ENCODE results near the gene SAXO1.
"Not testable (repeated sequence)": the region's sequence is repeated elsewhere in the genome, so short reads cannot be mapped to it uniquely, and the experiment has no call there.

SAXO1 gene

GRCh38 chr9:18969128-18969527 lies 63.9 kb downstream of the SAXO1 start:
- H3K4me1 Mint-ChIP-seq (ENCODE audit: low read depth) = no peaks in the 10 kb centered on the region
- H3K9me3 Mint-ChIP-seq = peaks cover 4% of the 10 kb centered on the region
- peaks cover 37% of the 10 kb centered on the region for H3K27me3 Mint-ChIP-seq
- no peaks in the 10 kb centered on the region for H3K36me3 Mint-ChIP-seq (ENCODE audit: low read depth)
- no peak overlapping the region for H3K27ac Mint-ChIP-seq
- H3K4me3 Mint-ChIP-seq = no peak overlapping the region
- DNase-seq = no peak

- H3K4me3 Mint-ChIP-seq = no peak overlapping the region
- no peaks in the 10 kb centered on the region for H3K4me1 Mint-ChIP-seq (ENCODE audit: low read depth)
- H3K27ac Mint-ChIP-seq = no peak overlapping the region
- no peak for DNase-seq
- H3K36me3 Mint-ChIP-seq (ENCODE audit: low read depth) = no peaks in the 10 kb centered on the region
- H3K9me3 Mint-ChIP-seq = no peaks in the 10 kb centered on the region
- H3K27me3 Mint-ChIP-seq = peaks cover 6% of the 10 kb centered on the region
Measured at GRCh38 chr9:18955626-18956025, 77.4 kb downstream of the SAXO1 start.

DNA sequence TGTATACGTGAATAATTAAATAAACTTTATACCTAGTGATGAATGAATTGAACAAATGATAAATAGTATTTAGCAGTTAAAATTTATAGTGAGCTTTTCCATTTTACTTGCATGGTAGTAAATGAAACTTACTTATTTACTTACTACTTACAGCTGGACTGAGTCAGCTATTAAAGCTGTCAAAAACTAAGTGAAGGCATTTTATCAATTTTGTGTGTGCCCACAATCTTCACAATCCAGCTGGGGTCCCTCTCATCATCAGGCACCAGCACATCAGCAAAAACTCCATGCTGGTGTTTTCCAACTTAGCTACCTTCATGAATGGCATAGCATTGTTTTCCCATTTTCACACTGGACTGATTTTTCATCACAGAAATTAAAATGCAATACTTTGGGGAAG lies 81.1 kb downstream of the SAXO1 start:
- no peaks in the 10 kb centered on the region for H3K36me3 Mint-ChIP-seq (ENCODE audit: low read depth)
- no peaks in the 10 kb centered on the region for H3K4me1 Mint-ChIP-seq (ENCODE audit: low read depth)
- DNase-seq = no peak
- H3K27ac Mint-ChIP-seq = no peak overlapping the region
- no peaks in the 10 kb centered on the region for H3K9me3 Mint-ChIP-seq
- H3K27me3 Mint-ChIP-seq = peaks cover under 1% of the 10 kb centered on the region
- H3K4me3 Mint-ChIP-seq = no peak overlapping the region

- no peaks in the 10 kb centered on the region for H3K36me3 Mint-ChIP-seq (ENCODE audit: low read depth)
- H3K9me3 Mint-ChIP-seq = no peaks in the 10 kb centered on the region
- H3K4me3 Mint-ChIP-seq = no peak overlapping the region
- no peaks in the 10 kb centered on the region for H3K4me1 Mint-ChIP-seq (ENCODE audit: low read depth)
- no peaks in the 10 kb centered on the region for H3K27me3 Mint-ChIP-seq
- DNase-seq = no peak
- H3K27ac Mint-ChIP-seq = no peak overlapping the region
Measured at GRCh38 chr9:18947892-18948339, 85.1 kb downstream of the SAXO1 start.

DNA sequence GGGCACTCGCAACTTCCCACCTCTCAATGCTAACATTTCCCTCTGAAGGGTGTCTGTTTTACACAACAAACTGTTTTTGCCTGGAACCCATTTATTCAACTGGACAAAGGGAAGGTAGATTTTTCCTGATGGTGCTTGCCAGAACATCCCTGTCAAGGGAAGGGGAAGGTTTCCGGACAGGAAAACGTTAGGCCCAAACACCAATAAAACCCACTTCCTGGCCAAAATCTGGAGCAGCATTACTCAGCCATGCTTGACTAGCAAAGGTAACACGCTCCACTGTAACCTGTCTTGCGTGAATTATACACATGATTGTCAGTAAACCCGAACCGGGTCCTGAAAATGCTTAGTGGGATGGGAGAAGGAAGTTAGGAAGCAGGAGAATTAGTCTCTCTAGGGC lies 90.2 kb downstream of the SAXO1 start:
- Mint-ChIP-seq H3K9me3 (no peaks in the 10 kb centered on the region), H3K4me3 (no peak overlapping the region), H3K27me3 (no peaks in the 10 kb centered on the region)

DNA sequence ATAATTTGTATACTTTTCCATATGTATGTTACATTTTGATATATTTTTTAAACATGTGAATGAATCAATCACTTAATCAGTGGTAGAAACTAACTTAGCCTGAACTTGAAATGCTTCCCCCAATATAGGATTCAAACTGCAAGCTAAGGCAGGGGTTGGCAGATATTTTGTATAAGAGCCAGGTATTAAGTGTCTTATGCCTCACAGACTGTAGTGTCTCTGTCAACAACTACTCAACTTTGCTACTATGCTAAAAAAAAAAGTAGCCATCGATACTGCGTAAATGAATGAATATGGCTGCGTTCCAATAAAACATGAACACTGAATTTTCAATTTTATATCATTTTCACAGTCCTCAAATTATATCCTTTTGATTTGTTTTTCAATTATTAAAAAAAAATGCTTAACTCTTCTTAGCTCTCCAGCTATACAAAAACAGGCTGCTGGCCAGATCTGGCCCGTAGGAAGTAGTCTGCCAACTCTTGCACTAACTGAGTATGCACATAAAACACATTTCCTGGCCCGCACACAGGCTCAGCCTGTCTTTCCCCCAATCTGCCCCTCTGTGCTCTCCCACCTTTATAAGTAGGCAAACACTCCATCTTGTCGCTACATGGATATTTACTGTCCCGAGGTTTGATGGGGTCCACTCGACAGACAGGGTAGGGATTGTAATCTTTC lies 91.8 kb downstream of the SAXO1 start:
- H3K27me3 Mint-ChIP-seq = peaks cover 7% of the 10 kb centered on the region
- no peaks in the 10 kb centered on the region for H3K36me3 Mint-ChIP-seq (ENCODE audit: low read depth)
- H3K4me1 Mint-ChIP-seq (ENCODE audit: low read depth) = no peaks in the 10 kb centered on the region
- no peak overlapping the region for H3K27ac Mint-ChIP-seq
- no peak for DNase-seq
- no peaks in the 10 kb centered on the region for H3K9me3 Mint-ChIP-seq
- no peak overlapping the region for H3K4me3 Mint-ChIP-seq

More for the DNA sequence above, 90.2 kb downstream of the SAXO1 start:
- Mint-ChIP-seq H3K36me3 (ENCODE audit: low read depth) (no peaks in the 10 kb centered on the region), H3K27ac (no peak overlapping the region), H3K4me1 (ENCODE audit: low read depth) (no peaks in the 10 kb centered on the region)
- no peak for DNase-seq

DNA sequence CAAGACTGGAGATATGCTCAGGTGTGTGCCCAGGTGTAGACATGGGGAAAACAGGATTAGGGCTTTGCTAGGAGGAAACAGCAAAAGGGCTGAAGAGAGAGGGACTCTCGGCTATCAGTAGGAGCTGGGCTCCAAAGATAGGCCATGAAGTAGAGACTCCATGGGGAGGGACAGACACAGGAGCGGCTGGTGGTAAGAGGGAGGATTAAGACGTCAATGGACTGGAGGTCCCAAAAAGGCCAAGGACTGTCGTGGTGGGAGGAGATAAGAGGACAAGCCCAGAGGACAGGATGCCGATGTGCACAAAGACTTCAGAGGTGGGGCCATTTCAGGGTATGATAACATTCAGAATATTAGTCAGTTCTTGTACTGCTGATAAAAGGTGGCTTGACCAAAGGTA lies 93.1 kb downstream of the SAXO1 start:
- Mint-ChIP-seq H3K36me3 (ENCODE audit: low read depth) (no peaks in the 10 kb centered on the region), H3K4me3 (no peak overlapping the region), H3K27me3 (peaks cover 7% of the 10 kb centered on the region), H3K9me3 (no peaks in the 10 kb centered on the region), H3K27ac (no peak overlapping the region), H3K4me1 (ENCODE audit: low read depth) (no peaks in the 10 kb centered on the region)
- no peak for DNase-seq

GRCh38 chr9:18936094-18936871 lies 96.7 kb downstream of the SAXO1 start:
- Mint-ChIP-seq H3K4me3 (no peak overlapping the region), H3K36me3 (ENCODE audit: low read depth) (no peaks in the 10 kb centered on the region), H3K4me1 (ENCODE audit: low read depth) (no peaks in the 10 kb centered on the region), H3K9me3 (peaks cover 7% of the 10 kb centered on the region), H3K27me3 (peaks cover 7% of the 10 kb centered on the region), H3K27ac (no peak overlapping the region)
- DNase-seq = no peak

GRCh38 chr9:18935541-18935940 lies 97.5 kb downstream of the SAXO1 start:
- H3K4me3 Mint-ChIP-seq = no peak overlapping the region
- no peaks in the 10 kb centered on the region for H3K4me1 Mint-ChIP-seq (ENCODE audit: low read depth)
- H3K27ac Mint-ChIP-seq = no peak overlapping the region
- peaks cover 7% of the 10 kb centered on the region for H3K27me3 Mint-ChIP-seq
- H3K9me3 Mint-ChIP-seq = peaks cover 7% of the 10 kb centered on the region
- no peaks in the 10 kb centered on the region for H3K36me3 Mint-ChIP-seq (ENCODE audit: low read depth)
- DNase-seq = no peak

DNA sequence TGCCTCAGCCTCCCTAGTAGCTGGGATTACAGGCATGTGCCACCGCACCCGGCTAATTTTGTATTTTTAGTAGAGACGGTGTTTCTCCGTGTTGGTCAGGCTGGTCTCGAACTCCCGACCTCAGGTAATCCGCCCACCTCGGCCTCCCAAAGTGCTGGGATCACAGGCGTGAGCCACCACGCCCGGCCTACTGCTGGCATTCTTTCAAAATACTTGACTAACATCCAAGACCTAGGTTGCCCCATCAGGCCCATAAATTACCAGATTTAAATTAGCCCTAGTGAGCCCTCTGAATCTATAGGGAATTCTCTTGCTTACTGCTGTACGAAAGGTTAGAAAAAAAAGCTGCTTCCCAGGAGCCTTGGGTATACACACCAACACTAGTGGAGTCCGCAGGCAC lies 102.4 kb downstream of the SAXO1 start:
- DNase-seq; H3K9me3 Mint-ChIP-seq; H3K36me3 Mint-ChIP-seq (ENCODE audit: low read depth); H3K27me3 Mint-ChIP-seq; H3K4me1 Mint-ChIP-seq (ENCODE audit: low read depth); H3K4me3 Mint-ChIP-seq; H3K27ac Mint-ChIP-seq: not testable (repeated sequence)

DNA sequence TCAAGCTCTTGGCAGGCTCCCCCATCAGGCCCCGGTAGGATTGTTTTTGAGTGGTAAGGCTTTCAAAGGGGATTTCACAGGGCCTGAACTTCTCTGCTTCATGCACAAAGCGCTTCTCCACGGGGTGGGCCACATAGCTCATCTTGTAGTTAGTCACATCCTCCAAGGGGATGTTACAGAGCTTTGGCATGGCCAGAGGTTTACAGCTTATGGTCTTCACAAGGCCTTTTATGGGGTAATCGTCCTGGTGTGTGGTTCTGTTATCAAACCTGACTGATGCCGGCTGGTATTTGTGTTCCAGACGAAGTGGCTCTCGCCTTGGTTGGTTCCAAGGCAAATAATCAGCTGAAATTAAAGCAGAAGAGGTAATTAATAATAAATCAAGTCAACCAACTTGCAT lies 104.3 kb downstream of the SAXO1 start:
- Mint-ChIP-seq H3K27me3 (no peaks in the 10 kb centered on the region), H3K4me1 (ENCODE audit: low read depth) (no peaks in the 10 kb centered on the region), H3K4me3 (no peak overlapping the region), H3K27ac (no peak overlapping the region), H3K9me3 (no peaks in the 10 kb centered on the region), H3K36me3 (ENCODE audit: low read depth) (no peaks in the 10 kb centered on the region)
- no peak for DNase-seq

DNA sequence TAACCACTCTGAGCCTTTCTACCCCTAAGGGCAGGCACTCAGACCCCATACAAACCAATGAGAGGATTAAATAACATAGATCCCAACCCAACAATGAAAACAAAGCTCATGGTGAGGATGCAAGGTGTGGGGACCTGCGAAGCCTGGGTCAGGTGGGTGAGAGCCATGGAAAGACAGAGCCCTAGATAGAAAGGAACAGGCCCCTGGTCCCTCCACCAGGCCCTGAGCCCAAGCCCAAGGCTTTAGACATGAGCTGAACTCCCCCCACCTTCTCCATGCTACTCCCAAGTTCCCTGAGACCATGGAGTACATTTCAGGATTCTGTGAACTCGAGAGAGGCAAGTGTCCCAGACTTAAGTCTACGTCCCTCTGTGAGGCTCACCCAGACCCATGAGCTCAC lies 106.5 kb downstream of the SAXO1 start:
- Mint-ChIP-seq H3K27ac (no peak overlapping the region), H3K36me3 (ENCODE audit: low read depth) (no peaks in the 10 kb centered on the region), H3K4me1 (ENCODE audit: low read depth) (no peaks in the 10 kb centered on the region), H3K4me3 (no peak overlapping the region), H3K9me3 (no peaks in the 10 kb centered on the region), H3K27me3 (no peaks in the 10 kb centered on the region)
- no peak for DNase-seq

- no peak overlapping the region for H3K4me3 Mint-ChIP-seq
- H3K4me1 Mint-ChIP-seq (ENCODE audit: low read depth) = no peaks in the 10 kb centered on the region
Measured at GRCh38 chr9:18925880-18926279, 107.1 kb downstream of the SAXO1 start.

GRCh38 chr9:18923671-18924430 lies 109.2 kb downstream of the SAXO1 start:
- DNase-seq = no peak

More at GRCh38 chr9:18925880-18926279, 107.1 kb downstream of the SAXO1 start:
- Mint-ChIP-seq H3K36me3 (ENCODE audit: low read depth) (no peaks in the 10 kb centered on the region), H3K27me3 (no peaks in the 10 kb centered on the region), H3K27ac (no peak overlapping the region), H3K9me3 (no peaks in the 10 kb centered on the region)
- no peak for DNase-seq

DNA sequence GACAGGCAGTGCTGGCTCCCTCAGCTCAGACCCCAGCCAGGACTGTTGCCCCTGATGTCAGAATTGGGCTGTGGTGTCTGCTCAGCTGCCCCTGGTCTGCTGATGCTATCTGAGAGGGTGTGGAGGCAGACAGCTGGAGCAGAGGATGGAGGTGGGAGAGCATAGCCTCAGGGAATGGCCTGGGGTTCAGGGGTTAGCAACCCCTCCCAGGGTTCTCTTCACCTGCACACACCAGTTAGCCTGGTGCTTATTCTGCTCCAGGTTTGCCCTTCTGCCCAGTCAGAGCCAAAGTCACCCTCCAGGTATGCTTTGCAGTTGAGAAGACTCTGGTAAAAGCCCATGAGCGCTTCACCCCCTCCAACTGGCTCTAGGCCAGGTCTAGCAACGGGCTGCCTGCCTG lies 109.8 kb downstream of the SAXO1 start:
- no peaks in the 10 kb centered on the region for H3K27me3 Mint-ChIP-seq
- H3K9me3 Mint-ChIP-seq = no peaks in the 10 kb centered on the region
- no peaks in the 10 kb centered on the region for H3K36me3 Mint-ChIP-seq (ENCODE audit: low read depth)
- no peak overlapping the region for H3K4me3 Mint-ChIP-seq
- DNase-seq = no peak
- H3K4me1 Mint-ChIP-seq (ENCODE audit: low read depth) = no peaks in the 10 kb centered on the region
- H3K27ac Mint-ChIP-seq = no peak overlapping the region

More at GRCh38 chr9:18923671-18924430, 109.2 kb downstream of the SAXO1 start:
- Mint-ChIP-seq H3K27me3 (no peaks in the 10 kb centered on the region), H3K9me3 (no peaks in the 10 kb centered on the region), H3K27ac (no peak overlapping the region), H3K4me3 (no peak overlapping the region), H3K36me3 (ENCODE audit: low read depth) (no peaks in the 10 kb centered on the region), H3K4me1 (ENCODE audit: low read depth) (no peaks in the 10 kb centered on the region)
